Brain pericyte (primary cell): Measurements from ENCODE around the gene GALNT17.

Experiments
- DNase-seq: peaks from one replicate; pipeline ENCODE4 v3.0.0-alpha.2; 2012; ENCODE audit warnings: low read depth, low spot score

Gene GALNT17

GRCh38 chr7:71132127-71132376, at the start of gene GALNT17:
TSS of gene GALNT17 (plus strand) at chr7:71132144.
- no peak for DNase-seq

- no peak for DNase-seq
Observed at GRCh38 chr7:71095266-71095860, 36.6 kb upstream of the GALNT17 start.

DNA sequence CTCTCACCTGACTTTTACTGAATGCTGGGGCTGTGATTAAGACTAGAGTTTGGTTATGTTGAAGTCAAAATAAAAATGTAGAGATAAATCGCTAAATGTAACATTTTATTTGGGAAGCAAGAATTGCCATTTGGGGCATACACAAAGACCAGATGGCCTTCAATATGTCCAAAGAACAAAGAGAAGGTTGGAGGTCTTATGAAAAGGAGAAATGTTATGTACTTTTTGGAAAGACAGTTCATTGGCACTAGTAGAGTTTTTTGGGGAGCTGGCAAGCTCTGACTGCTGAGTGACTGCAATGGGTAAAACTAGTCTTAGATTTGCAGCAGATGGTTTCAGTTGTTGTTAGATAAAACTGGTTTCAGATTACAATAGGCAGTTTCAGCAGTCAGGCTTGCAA, 35.6 kb upstream of the GALNT17 start:
- DNase-seq: no peak

- no peak for DNase-seq
Observed at GRCh38 chr7:71106226-71106625, 25.7 kb upstream of the GALNT17 start.

DNA sequence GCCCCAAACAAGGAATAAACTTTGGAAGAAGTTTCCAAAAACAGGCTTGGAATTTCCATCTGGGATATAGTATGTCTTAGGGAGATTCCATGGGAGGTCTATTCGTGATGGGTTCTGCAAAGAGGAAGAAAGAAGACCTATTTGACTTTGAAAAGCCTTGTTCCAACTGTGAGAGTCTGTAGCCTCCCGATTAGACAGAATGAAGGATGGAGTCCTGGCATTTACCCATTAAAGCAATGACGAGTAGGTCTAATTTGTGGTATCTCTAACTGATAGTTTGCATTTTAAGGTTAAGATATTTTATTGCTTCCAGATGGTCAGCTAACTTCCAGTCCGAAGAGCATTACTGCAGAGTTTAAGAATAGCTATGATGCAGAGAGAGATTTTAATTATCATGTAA, 19.5 kb upstream of the GALNT17 start:
- DNase-seq: no peak

DNA sequence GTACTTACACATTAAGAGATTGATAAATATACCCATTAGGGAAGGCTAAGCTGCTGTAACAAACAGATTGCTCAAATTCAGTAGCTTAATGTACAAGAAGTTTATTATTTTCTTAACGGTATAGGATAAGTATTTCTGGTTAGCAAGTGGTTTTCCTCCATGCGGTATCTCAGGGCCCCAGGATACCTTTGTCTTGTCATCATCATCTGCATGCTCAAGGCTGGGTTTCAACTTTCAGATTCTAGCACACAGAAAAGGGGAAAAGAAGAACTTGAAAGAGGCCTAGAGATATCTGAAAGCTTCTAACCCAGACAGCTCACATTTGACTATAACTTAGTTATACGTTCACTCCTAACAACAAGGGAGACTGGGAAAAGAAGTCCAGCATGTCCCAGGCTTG, 11.8 kb upstream of the GALNT17 start:
- no peak for DNase-seq

DNA sequence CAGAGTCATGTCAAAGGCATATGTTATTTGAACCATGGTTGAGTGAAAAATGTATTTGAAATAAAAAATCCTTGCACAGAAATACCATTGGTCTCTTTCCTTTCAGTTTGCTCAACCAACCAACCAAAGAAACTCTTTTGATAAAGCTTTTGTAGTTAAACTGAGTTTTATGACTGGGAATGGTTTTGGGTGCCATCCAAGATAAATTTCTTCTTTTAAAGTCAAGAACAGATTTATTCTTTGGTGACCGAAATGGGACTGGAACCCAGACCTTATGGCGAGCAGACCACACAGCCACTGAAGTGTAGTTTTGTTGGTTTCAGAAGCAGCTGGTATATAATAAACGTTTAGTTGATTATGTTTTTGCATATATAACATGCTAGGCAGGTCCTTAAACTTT, 2.8 kb upstream of the GALNT17 start:
- no peak for DNase-seq

- no peak for DNase-seq
Observed at GRCh38 chr7:71130031-71130679, 1.8 kb upstream of the GALNT17 start.

DNA sequence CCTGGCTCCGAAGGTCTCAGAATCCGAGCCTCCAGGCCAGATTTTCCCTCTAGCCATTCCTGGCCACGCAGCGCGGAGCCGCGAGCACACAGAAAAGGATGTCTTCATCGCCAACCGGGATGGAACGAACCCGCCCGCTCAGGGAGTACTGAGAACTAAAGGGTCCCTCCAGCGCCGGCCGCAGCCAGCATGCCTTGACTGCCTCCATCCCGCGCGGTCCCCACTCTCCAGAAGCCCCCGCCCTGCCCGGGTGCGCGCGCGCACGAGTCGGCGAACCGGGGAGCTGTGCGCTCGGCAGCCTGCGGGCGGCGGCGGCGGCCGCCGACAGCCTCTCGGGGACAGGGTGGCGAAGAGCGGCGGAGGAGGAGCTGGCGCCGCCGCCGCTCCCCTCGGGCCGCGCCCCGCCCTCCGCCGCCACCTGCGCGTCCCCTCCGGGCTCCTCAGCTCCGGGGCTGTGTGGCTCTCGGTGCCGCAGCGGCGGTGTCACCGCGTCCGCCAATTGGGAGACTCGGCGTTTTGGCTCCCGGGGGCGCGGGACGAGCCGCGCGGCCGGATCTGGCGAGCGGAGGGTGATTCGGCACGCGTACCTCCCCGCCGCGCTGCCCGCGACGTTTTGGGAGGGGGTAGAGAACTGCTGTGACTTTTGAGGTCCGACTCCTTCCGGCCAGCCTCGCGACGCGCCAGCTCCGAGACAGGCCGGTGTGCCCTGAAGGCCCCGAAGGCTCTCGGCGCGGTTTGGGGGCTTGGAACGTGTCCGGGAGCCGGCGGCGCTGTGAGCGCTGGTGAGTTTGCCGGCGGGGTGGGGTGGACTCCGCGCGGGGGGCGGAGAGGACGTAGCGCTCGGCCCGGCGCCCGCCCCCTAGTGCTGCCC, 453 bp upstream of the GALNT17 start:
- DNase-seq: no peak

DNA sequence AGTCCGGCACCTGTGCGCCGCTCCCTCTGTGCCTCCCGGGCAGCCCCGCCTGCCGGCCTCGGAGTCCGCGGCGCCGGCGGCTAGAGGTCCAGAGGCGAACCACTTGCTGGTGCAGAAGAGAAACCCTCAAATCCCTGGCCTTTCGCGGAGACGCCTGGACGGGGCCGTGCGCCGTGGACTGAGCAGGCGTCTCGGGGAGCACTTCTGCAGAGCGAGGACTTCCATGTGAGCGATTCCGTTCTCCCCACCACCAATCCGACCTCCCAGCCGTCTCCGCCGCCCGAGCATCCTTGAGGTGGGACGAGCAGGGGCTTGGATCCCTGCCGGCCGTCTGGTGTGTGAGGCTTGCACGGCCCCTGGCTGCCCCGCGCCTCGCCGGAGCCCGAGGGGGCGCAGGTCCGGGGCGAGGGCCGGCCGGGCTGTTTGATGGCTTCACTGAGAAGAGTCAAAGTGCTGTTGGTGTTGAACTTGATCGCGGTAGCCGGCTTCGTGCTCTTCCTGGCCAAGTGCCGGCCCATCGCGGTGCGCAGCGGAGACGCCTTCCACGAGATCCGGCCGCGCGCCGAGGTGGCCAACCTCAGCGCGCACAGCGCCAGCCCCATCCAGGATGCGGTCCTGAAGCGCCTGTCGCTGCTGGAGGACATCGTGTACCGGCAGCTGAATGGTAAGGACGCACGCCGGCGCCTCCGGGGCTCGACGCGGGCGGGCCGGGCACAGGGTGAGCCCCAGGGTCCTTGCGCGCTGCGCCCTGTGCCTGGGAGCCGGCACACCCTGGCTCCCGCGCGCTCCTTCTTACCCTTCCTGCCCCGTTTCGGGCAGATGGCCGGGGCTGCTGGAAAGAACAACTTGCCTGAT, 660 bp downstream of the GALNT17 start:
- no peak for DNase-seq

- DNase-seq: no peak
Observed at GRCh38 chr7:71133232-71133622, 1.3 kb downstream of the GALNT17 start.

DNA sequence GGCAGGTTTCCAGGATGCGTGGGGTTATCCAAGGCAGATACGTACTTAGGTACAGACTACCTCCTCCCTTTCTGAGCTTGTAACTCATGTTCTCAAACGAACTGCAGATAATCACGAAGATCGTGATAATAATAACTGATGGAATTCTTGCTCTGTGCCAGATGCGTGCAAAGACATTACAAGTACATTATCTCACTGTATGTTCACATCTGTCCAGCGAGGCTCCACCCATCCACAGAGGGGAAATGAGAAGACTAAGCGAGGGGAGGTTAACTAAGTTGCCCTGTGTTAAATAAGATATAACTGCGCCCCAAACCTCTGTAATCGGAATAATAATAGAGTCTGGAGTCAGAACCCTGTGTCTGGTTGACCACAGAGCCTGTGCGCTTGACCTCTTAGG, 1.9 kb downstream of the GALNT17 start:
- DNase-seq: no peak

GRCh38 chr7:71135116-71135515, 3.2 kb downstream of the GALNT17 start:
- no peak for DNase-seq

GRCh38 chr7:71135663-71136062, 3.7 kb downstream of the GALNT17 start:
- no peak for DNase-seq

GRCh38 chr7:71137479-71137878, 5.5 kb downstream of the GALNT17 start:
- DNase-seq: no peak

GRCh38 chr7:71140264-71140663, 8.3 kb downstream of the GALNT17 start:
- DNase-seq: no peak

DNA sequence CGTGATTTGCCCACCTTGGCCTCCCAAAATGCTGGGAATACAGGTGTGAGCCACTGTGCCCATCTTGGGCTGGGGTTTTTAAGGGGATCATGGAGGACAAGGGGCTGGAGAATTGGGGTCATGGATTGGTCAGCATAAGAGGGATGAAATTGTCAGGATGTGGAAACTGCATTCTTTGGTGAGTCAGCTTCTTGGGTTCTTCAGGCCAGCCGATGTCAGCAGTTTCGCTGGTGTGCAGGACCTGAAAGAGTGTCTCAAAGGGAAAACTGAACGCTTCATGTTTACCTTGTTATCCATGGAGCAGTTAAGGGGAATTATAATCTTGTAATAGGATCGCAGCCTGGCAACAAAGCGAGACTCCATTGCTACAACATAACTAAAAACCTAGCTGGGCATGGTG, 13.0 kb downstream of the GALNT17 start:
- DNase-seq: no peak

GRCh38 chr7:71145906-71146901, 14.3 kb downstream of the GALNT17 start:
- DNase-seq: no peak

- DNase-seq: no peak
Observed at GRCh38 chr7:71148098-71148497, 16.2 kb downstream of the GALNT17 start.

- DNase-seq: no peak
Observed at GRCh38 chr7:71155236-71155635, 23.3 kb downstream of the GALNT17 start.

DNA sequence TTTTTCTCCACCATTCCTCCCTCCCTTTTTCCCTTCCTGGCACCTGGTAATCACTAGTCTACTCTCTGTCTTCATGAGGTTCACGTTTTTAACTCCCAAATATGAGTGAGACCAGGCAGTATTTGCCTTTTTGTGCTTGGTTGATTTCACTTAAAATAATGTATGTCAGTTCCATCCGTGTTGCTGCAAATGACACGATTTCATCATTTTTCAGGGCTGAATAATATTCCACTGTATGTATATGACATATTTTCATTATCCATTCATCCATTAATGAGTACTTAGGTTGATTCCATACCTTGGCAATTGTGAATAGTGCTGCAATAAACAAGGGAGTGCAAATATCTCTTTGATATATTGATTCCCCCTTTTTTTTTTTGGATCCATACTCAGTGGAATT, 25.8 kb downstream of the GALNT17 start:
- no peak for DNase-seq
